IPS DF 19.7 (cell line): ENCODE data around the gene GSX2.
"Not testable (repeated sequence)": the region's sequence is repeated elsewhere in the genome, so short reads cannot be mapped to it uniquely, and the experiment has no call there.

Source experiments
- DNase-seq: peaks from one replicate; pipeline ENCODE4 v3.0.0-alpha.2; 2013; ENCODE audit warnings: low read depth, low spot score

Gene GSX2

GRCh38 chr4:54099748-54100574 lies at the start of gene GSX2:
Gene GSX2, plus strand, starts transcription at chr4:54100163. Its CDS starts 182 bp downstream, at chr4:54100345.
- DNase-seq: no peak

- no peak for DNase-seq
These were observed 49.6 kb upstream of the GSX2 start for GRCh38 chr4:54050214-54050904.

- not testable (repeated sequence) for DNase-seq
These were observed 46.6 kb upstream of the GSX2 start for GRCh38 chr4:54053322-54053721.

- no peak for DNase-seq
These were observed 45.5 kb upstream of the GSX2 start for GRCh38 chr4:54054501-54054900.

DNA sequence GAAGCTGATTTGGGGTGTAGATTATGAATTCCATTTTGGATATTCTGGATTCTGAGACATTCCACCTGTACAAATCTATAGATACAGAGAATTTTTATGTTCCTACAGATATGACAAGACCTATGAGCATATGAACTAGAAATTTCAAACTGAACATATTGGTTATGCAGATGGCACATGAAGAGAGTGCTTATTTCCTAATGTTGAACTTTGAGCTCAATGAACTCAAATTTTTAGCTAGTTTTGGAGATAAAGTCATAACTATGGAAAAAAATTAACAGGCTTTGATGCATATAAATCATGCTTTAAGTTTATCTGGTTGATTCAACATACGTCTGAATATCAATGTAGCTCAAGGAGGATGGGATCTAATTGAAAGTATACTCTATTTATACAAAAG lies 44.5 kb upstream of the GSX2 start:
- DNase-seq: no peak

- no peak for DNase-seq
These were observed 43.6 kb upstream of the GSX2 start for GRCh38 chr4:54056360-54056759.

DNA sequence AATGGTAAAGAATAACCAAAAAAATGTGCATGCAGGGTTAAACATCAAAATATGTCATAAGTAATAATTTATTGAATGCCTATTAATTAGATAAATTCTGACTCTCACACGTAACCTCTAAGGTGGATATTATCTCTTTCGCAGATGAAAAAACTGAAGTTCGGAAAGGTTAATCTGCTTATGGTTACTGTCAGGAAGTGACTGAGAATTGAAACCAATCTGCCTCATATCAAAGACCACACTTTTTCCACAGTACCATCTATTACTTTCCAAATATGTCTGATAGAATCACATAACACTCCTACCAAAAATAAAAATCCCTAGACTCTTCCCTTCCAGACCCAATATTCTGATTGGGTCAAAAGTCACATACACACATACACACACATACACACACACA lies 41.8 kb upstream of the GSX2 start:
- DNase-seq: no peak

- no peak for DNase-seq
These were observed 39.8 kb upstream of the GSX2 start for GRCh38 chr4:54060116-54060515.

GRCh38 chr4:54061067-54061466 lies 38.9 kb upstream of the GSX2 start:
- DNase-seq: no peak

DNA sequence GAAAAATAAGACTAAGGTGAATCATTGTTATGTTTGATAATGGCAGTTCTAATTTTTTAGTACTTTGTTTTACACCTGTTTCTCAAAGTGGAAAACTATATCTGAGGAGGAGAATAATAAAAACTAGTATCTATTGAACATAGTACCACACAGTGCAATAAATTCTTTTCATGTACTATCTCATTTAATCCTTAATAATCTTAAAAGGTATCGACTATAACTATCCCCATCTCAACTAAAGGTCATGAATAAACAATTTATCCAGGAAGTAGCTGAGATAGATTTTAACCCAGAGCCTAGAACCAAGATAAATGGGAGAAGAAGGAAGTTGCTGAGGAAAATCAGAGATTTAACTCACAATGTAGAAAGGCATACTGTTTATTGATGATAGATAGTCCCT lies 38.1 kb upstream of the GSX2 start:
- DNase-seq: no peak

DNA sequence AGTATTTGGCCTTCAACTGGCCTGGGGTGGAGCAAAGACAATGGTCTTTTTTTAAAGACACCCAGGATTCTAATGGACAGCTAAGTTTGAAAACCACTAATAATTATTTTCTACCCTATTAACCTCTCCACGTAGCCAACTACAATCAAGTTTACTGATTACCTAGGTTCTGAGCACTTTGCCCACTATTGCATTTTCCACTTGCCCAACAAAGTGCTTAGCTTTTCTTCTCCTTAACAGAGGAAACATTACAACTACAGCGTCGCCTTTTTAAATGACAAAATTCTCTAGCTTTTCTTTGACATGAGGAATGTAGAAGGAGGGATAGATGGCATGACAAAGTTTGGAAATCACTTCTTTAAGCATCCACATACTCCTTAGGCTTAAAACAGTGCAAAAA lies 37.6 kb upstream of the GSX2 start:
- DNase-seq: no peak

- no peak for DNase-seq
These were observed 36.7 kb upstream of the GSX2 start for GRCh38 chr4:54063229-54063628.

GRCh38 chr4:54063737-54064316 lies 36.1 kb upstream of the GSX2 start:
- DNase-seq: no peak

DNA sequence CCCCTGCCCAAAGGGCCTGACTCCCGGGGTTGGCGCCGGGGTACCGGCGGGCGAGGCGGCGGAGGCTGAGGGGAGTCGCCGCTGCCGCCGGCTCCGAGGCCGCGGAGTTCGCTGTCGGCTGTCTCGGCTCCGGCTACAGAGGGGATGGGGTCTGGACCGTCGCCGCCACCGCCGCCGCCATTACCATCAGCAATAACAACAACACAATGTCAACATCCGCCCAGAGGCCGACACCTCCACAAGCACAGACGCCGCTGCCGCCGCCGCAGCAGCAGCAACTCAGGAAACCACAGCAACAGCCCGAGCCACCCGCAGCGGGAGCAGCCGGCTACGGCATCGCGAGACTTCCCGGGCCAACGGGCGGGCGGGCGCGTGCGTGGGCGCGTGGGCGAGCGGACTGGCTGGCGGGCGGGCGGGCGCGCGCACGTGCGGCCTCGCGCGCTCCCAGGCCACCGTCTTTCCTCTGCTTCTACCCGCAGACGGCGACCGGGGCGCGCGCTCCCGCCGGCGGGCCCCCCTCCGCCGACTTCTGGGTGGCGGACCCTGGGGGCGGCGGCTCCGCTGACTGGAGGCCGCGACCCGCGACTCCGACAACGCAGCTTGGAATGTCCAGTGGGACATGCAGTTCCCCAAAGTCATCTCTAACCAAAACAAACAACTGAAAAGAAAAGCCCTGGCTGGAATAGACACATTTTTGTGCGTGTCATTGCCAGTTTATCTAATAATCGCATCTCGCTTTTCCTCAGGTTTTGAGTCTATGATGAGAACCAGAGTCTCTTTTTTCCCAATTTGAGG lies 35.4 kb upstream of the GSX2 start, which contains the start of gene CHIC2:
CHIC2 (minus strand) TSS at position 289 of the 795 bp plus-strand sequence. CDS start 305 bp downstream, outside the sequence.
- DNase-seq: peak; percentile 63

GRCh38 chr4:54065282-54066087 lies 34.5 kb upstream of the GSX2 start:
- DNase-seq: no peak

DNA sequence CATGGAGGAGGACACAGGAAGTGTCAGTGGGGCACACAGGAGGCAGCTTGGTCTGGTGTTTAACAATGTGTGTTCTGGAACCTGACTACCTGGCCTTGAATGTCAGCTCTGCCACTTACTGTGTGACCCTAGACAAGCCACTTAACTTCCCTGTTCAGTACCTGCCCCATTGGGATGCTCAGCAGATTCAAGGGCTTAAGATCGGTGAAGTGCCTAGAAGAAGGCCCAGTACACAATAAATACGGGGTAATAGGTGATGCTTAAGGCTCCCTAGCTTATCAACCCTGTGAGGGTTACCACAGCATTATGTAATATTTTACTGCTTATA lies 33.9 kb upstream of the GSX2 start:
- DNase-seq: no peak

DNA sequence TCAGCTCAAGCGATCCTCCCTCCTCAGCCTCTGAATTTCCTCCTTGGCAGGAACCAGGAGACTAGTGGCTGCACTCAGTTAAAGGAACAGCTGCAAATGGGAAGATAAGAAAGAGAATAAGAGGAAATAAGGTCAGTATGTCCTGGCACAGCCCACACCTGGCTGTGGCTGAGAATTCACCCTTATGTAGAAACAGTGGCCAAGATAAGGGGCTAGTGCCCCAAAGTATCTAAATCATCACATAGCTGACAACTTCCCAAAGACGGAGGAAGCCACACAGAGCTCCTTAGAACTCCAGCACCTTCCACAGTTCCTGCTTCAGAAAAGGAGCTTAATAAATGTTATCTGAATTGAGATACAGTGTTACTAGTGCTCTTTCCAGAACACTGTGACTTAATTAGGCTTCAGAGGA lies 33.2 kb upstream of the GSX2 start:
- no peak for DNase-seq

- no peak for DNase-seq
These were observed 32.8 kb upstream of the GSX2 start for GRCh38 chr4:54067166-54067565.

DNA sequence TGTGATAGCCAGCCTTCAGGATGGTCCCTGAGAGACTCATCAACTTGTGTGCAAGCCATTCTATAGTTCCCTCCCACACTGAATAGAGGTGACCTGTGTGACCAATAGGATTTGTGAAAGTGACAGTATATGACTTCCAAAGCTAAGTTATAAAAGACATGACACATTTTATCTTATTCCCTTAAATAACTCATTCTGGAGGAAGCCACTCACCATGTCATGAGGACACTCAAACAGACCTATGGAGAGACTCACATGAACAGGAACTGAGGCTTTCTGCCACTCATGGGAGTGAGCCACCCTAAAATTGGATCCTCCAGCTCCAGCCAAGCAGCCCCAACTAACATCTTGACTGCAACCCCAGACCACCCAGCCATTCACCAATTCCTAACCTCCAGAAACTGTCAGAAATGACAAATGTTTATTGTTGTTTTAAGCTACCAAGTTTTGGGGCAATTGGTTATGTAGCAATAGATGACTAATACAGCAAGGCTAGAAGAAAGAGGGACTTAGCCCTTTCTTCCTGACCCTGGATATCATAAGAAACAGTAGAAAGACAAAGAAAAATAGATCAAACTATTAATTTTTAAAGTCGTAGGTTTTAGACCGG lies 26.6 kb upstream of the GSX2 start:
- DNase-seq: no peak

DNA sequence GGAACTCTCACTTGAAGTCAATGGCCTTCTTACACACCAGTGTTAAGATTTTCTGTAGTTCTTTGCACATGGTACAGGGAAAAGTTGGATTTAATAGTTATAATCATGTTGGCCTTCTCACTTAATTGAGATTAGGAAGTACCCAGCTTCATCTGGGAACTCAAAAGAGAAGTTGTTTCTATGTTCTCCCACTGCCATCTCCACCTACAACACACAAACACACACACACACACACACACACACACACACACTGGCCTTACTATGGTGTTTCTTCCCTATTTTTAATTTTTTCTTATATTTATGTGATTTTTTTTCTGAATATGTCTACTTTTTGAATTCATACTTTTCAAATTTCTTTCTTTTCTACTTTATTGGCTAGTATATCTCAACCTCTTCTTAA lies 25.6 kb upstream of the GSX2 start:
- no peak for DNase-seq

GRCh38 chr4:54076673-54077072 lies 23.3 kb upstream of the GSX2 start:
- no peak for DNase-seq
